Measurements from ENCODE around the gene PDZD8.

The PDZD8 gene, protein sequence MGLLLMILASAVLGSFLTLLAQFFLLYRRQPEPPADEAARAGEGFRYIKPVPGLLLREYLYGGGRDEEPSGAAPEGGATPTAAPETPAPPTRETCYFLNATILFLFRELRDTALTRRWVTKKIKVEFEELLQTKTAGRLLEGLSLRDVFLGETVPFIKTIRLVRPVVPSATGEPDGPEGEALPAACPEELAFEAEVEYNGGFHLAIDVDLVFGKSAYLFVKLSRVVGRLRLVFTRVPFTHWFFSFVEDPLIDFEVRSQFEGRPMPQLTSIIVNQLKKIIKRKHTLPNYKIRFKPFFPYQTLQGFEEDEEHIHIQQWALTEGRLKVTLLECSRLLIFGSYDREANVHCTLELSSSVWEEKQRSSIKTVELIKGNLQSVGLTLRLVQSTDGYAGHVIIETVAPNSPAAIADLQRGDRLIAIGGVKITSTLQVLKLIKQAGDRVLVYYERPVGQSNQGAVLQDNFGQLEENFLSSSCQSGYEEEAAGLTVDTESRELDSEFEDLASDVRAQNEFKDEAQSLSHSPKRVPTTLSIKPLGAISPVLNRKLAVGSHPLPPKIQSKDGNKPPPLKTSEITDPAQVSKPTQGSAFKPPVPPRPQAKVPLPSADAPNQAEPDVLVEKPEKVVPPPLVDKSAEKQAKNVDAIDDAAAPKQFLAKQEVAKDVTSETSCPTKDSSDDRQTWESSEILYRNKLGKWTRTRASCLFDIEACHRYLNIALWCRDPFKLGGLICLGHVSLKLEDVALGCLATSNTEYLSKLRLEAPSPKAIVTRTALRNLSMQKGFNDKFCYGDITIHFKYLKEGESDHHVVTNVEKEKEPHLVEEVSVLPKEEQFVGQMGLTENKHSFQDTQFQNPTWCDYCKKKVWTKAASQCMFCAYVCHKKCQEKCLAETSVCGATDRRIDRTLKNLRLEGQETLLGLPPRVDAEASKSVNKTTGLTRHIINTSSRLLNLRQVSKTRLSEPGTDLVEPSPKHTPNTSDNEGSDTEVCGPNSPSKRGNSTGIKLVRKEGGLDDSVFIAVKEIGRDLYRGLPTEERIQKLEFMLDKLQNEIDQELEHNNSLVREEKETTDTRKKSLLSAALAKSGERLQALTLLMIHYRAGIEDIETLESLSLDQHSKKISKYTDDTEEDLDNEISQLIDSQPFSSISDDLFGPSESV

DNA sequence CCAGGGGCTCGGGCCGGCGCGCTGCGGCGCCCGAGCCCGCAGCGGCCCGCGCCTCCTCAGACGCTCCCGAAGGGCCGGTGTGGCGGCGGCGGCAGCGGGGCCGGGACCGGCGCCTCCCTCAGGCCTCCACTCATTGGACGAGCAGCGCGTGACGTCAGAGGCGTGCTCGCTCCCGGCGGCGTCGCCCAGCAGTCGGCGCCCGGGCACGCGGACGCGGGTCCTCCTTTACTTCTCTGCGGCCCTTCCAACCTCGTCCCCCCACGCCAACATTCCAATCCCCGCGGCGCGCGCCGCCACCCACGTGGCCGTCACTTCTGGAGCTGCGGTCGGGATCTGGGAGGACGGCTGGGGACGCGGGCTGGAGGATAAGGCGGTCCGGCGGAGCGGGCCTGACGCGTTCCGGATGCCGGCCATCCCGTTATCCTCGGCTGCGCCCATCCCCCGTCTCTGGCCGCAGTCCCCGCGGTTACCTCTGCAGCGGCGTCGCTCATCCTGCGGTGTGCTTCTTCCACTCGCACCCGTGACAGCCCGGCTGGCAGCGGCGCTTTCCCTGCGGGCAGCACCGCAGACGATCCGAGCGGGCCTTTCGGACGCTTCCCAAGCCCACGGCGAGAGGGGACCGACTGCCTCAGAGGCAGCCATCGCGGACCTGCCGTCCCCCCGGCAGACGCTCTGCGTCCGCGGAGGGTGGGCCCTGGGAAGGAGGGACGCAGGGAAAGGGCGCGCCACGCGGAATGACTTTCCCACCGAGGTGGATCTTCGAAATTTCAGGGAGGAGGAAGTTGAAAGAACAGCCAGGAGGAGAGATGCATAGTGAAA lies at the start of gene PDZD8:
TSS of gene PDZD8 (minus strand) at position 81 of the 819 bp plus-strand sequence. CDS start 213 bp downstream, outside the sequence.
- peak; percentile 90 for DNase-seq (ENCODE audit: low spot score)

DNA sequence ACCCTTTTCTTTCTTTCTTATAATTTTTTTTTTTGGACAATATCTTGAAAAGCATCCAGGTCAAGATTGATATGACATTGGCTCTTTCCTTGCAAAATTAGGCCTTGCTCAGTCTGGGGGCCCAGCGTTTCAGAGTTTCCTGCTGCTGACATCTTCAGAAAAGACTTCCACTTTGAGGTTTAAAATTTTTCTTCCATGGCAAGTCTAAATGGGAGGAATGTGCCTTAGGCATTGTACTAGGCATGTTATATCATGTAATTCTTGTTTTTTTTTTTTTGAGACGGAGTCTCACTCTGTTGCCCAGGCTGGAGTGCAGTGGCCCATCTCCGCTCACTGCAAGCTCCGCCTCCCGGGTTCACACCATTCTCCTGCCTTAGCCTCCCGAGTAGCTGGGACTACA lies 48.9 kb upstream of the PDZD8 start:
- no peak for DNase-seq (ENCODE audit: low spot score)

DNA sequence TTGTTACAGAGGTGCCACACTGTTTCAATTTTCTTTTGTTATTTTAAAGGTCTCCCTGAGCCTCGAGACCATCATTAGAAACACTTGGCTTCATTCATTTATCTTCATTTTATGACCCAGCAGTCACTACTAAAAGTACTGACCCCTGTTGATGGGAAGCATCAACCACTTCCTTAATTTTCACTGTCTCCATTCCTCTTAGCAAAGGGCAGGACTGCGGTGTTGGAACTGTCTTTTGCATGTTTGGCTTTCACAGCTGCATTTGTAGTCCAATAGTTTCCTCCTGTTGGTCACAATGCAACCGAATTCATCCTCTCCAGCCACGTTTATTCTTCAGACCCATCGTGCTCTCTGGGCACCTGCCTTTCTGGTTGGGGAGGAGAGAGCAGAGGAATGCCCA lies 46.7 kb upstream of the PDZD8 start:
- DNase-seq (ENCODE audit: low spot score) = no peak

DNA sequence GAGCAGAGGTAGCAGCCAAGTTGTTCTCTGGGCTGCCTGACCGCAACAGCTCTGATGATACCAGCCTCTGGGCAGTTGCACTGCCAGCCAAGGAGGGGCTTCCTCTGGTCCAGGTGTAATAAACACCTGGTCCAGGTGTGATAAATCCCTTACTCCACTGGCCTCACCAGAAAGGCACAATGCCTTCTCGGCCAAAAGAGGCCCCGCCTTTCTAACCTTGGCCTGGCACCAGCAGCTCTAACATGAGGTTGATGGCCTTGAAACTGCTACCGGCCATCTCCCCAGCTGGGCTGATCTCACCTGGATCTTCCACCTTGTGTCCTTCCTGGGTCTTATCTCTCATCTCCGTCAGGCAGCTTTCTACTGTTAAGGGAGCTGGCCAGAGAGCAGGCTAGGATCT lies 45.5 kb upstream of the PDZD8 start:
- DNase-seq (ENCODE audit: low spot score) = no peak

DNA sequence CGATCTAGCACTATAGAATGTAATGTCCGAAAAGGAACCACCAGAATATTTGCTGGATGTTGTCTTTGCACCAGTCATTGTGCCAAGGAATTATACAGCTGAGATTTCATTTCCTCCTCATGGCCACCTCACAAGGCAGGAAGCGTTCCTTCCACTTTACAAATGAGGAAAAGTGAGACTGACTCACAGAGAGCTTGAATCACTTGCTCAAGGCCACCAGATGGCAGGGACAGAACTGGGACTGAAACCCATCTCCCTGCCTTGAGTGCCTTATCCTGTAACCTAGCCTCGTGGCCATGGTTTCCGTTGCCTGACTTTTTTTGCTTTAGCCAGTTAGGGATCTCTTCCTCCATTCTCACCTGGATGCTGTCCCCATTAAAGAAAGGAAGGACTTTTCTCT lies 44.7 kb upstream of the PDZD8 start:
- DNase-seq (ENCODE audit: low spot score) = no peak

DNA sequence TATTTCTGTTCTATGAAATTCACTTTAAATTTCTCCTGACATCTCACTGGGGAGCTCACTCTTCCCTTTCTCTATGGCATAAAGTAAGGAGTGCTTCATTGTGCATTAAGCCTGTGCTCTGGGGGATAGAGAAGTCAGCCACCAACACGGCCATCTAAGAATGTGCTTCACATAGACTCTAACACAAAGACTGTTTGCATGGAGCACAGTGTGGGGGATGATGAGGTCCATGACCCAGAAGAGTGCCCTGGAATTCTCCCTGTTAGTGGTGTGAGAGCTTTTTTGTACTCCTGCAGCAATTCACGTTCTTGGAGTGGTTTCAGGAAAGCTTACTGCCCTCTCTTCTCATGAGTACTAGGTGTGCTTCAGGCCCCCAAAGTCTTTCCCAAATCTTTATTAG lies 43.9 kb upstream of the PDZD8 start:
- no peak for DNase-seq (ENCODE audit: low spot score)

DNA sequence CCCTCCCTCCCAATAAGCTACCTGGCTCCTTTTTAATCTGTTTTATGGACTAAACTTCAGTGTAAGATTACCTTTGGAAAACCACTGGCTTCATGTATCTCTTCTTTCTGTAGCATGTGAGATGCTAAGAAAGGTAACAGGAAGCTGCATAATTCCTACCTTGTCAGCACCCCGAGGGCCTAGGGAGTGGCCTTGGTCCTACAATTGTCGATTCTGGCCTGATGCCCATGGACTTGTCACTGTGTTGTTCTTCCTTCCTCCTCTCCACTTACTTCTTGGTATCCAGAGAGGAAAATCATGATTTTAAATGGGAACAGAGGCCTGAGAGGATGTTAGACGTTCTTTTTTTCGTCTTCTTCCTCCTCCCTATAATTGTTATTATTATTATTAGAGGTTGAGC lies 42.9 kb upstream of the PDZD8 start:
- no peak for DNase-seq (ENCODE audit: low spot score)

DNA sequence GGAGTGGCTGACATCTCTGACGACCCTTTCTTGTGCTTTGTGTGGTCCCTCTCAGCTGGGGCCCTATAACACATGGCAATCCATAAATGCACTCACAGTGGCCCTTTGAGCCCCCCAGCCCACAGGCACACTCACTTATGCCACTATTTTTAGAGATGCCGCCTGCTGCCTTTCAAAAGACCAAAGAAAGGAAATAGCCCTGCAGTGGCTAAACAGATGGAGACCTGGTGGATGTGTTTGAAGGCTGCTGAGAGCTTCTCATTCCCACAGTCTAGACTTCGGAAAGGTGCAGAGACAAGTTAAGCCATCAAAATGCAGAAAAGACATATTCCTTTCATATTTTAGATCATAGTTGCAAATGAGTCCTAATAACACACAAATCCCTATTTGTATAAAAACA lies 42.0 kb upstream of the PDZD8 start:
- no peak for DNase-seq (ENCODE audit: low spot score)

DNA sequence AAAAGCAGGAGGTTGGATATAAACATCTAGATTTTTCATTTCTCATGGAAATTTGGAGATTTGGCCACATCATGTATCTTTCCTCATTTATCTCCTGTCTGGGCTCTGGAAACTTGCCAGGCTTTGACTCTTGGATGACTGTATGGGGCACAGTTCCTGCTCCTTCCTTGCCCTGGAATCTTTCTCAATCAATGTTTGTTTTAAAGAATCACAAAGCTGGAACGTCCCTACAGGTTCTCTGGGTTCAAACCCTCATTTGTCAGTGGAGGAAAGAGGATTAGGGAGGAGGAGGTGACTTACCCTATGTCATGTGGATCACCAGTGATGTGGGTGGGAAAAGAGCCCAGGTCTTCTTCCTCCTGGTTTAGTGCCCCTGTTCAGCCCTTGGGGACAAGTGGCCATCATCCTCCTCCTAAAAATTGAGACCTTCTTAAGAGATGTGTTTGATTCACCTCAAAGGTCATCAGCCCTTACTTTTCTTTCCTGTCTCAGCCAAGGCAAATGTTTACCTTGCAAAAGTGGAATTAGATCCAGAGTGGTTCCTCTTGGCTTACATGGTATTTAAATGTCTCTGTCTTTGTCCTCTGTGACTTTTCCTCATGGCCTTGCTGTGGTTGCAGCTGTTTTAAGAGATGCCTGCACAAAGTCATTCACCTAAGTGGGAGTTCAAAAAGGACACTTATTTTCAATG lies 38.8 kb upstream of the PDZD8 start:
- no peak for DNase-seq (ENCODE audit: low spot score)

DNA sequence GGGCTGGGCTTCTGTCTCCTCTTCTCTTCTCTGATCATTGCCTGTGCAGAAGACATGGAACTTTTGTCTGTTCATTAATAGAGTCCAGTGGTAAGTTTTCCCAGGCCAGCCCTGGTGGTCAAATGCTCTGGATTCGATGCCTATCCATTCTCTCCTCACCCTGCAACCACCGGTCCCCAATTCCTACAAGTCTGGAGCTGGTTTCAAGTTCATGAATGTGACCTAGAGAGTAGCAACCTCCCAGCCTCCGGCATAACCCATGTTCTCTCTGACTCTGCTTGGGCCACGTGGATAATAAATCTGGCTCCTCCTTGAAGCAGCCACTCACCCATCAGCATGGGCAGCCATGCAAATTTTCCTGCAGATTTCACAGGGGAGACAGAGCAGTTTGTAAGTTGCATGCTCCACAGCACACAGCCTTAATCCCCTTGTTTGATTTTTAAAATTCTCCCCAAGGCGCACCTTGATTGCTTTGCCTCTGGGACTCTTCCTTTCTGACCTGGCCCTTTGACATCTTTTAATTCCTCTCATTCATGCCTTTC lies 37.3 kb upstream of the PDZD8 start:
- no peak for DNase-seq (ENCODE audit: low spot score)

DNA sequence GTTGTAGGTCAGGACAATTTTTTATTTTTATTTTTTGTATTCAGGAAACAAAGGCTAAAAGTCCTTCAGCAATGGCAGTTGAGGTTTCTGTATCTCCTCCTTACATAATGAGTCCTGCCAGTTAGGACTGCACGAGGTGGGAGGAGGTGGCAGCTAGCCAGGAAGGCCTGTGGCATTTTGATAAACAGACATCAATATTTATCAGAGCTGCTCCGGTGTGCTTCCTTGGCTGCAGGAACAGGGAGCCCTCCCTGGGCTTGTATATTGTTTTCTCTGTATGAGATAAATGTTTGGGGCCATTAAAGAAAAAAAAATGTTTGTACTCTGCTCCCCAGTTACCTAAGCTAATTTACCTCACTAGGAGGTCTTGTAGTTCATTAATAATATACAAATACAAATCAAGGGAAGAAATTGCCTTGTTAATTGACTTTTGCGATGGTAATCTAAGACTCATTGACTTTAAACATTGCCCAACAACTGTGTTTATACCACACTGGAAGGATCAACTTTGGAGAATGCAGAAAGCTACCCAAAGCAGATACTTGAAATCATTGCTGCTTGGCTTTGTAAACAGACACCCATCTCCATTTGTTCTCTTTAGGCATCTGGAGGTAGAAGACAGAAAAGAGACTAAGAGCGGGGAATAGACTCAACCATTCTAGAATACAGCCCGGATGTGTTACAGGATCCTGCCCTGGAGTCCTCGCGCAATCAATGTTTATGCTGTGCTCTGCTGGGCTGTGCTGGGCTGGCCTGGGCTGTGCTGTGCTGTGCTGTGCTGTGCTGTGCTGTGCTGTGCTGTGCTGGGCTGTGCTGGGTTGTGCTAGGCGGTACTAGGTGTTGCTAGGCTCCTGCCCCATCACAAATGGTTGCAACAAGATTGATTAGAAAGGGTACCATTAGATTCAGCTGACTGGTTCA lies 36.5 kb upstream of the PDZD8 start:
- no peak for DNase-seq (ENCODE audit: low spot score)

DNA sequence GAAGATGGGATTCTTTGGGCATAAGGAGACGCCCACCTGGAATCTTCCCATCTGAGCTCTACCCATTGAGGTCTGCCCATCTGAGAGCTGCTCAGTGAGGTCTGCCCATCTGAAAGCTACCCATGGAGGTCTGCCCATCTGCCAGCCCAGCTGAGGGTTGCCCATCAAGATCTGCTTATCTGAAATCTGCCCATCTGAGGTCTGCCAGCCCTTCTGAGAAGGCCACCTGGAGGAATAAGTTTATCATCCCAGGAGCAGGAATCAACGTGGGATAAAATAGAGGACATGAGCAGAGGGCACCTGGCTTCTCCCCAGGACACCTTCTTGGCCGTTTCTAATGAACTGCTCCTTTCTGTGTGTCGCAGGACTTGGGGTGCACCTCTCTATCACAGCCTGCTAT lies 35.3 kb upstream of the PDZD8 start:
- no peak for DNase-seq (ENCODE audit: low spot score)

DNA sequence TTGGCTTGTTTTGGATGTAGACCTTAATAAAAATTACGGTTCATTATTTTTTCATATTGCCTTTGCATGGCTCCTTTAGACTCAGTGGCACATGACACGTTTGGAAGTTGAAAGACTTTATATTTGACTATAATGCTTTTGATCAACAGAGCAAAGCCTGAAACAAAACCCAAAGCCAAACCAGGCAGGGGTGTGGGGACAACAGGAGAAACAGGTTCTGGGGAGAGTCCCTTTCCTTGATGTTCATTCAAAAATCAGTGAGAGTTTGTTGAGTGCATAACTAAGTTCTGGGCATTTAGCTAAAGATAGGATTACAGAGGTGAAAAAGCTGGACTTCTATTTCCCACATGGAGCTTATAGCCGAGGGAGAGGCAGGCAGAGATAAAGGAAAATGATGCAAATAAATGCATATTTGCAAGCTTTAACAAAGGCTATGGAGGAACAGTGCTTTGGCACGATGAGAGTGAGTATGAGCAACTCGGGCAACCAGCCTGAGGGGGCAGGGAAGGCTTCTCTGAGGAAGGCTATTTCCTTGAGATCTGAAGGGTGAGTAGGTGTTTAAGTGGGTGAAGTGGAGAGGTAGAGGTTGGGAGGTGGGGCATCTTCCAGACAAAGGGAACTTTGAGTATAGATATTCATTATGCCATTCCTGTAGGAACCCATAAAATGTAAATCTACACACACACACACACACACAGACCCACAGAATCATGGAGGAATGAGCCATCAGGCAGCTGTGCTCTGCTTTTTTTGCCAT lies 34.5 kb upstream of the PDZD8 start:
- no peak for DNase-seq (ENCODE audit: low spot score)

DNA sequence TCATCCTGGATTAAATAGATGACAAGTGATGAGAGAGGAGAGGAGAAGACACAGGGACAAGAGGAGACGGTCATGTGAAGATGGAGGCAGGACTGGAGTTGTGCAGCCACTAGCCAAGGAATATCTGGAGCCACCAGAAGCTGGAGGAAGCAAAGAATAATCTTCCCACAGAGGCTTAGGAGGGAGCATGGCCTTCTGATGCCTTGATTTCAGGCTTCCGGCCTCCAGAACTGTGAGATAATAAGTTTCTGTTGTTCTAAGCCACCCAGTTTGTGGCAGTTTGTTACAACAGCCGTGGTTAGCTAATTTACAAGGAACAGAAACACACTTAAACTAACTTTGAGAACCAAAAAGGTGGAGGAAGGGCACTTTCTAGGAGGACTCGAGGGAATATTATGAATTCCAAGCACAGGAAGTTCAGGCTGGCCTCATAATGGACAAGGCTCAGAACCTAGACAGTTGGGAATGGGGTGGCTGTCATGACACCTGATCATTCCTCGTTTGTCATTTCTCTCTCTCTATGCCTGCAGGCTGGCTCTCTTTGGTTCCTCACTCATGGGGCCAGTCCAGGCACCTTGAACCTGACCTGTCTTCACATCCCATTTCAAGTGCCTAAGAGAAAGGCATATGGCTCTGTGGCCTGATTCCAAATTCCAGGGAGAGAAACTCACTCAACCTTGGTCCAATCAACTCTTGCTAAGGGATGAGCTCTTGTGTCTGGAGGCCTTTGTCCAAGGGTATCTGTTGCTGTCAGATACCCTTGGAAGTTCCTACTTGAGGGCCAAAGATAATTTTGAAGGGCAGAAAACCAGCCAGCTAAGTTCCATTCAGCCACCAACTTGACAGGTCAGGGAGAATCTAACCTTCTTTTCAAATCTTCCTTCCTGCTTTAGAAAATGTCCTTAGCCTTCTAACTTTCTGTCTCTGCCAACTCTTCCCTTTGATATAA lies 33.5 kb upstream of the PDZD8 start:
- DNase-seq (ENCODE audit: low spot score) = no peak

DNA sequence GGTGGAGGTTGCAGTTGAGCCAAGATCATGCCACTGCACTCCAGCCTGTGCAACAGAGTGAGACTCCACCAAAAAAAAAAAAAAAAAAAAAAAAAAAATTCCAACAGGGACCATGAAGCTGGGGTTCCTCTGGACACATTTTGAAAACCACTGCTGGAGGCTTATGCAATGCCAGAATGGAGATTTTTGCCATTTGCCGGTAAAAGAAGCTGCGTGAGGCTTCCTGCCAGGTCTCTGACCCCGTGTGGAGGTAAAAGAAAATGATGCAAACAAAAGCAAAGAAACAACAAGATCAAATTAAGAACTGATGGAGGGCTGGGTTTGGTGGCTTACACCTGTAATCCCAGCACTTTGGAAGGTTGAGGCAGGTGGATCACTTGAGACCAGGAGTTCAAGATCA lies 30.5 kb upstream of the PDZD8 start:
- DNase-seq (ENCODE audit: low spot score) = no peak

DNA sequence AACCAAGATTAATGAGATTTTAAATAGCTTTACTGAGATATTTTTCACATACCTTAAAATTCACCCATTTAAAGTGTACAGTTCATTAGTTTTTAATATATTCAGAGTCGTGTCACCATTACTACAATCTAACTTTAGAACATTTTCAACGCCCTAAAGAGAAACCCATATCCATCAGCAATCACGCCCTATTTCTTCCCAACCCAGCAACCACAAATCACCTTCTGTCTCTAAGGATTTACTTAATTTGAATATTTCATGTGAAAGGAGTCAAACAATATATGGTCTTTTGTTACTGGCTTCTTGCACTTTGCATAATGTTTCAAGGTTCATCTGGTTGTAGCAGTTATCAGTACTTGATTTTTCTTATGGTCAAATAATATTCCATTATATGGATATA lies 25.1 kb upstream of the PDZD8 start:
- DNase-seq (ENCODE audit: low spot score) = no peak

DNA sequence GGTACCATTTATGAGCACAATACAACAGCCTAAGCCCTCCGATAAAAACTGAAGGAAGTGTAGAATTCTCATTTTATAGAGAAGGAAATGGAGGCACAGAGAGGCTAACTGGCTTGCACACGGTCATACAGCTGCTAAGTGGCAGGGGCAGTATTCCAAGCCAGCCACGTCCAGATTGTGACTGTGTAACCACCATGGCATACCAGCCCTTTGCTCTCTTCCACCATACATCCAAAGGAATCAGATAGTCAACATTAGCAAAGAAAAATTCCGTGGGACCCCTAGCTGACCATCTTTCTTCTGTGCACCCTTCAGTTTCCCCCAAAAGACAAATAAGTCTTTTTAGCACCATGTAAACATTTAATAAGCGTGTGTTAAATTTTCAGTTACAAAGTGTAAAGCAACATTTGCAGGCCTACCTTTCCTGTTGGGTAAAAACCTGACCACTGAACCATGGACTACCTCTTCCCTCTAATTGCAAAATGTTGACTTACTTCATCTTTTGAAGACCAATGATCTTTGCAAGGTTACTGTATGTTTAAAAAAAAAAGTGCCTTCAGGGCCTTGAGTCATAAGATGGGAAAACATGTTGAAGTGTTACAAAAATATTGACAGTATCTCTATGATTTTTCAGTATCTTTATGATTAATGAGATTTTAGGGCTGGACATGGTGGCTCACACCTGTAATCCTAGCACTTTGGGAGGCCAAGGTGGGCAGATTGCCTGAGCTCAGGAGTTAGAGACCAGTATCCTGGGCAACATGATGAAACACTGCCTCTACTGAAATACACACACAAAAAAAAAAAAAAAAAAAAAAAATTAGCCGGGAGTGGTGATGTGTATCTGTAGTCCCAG lies 24.3 kb upstream of the PDZD8 start:
- no peak for DNase-seq (ENCODE audit: low spot score)

All from germinal center (tissue), 1 donor.